SU-DHL-6 (cell line): ENCODE measurements around the gene UQCC5.
"Not testable (repeated sequence)": the region's sequence is repeated elsewhere in the genome, so short reads cannot be mapped to it uniquely, and the experiment has no call there.

ENCODE experiments used
- H2AFZ ChIP-seq: fragments of 200-600 bp; sonication (generic); 2 replicates; pipeline ENCODE4 v1.6.1; 2014; ENCODE audit warnings: low read depth, mild to moderate bottlenecking, moderate library complexity, mixed read lengths, antibody characterized with exemption, low read length; ENCODE audit not compliant: severe bottlenecking
- H3F3A ChIP-seq: fragments of 200-600 bp; shearing (Covaris generic); 2 replicates; pipeline ENCODE4 v1.6.0; 2016; ENCODE audit warnings: antibody characterized with exemption, mild to moderate bottlenecking; ENCODE audit not compliant: insufficient read depth
- H3K27ac ChIP-seq: fragments of 200-600 bp; sonication (generic); 2 replicates; pipeline ENCODE4 v1.5.1; 2016; ENCODE audit warnings: low read depth, mild to moderate bottlenecking, low read length, moderate library complexity, mixed read lengths
- H3K27me3 ChIP-seq: fragments of 200-600 bp; sonication (generic), shearing (Covaris generic); 2 replicates; pipeline ENCODE4 v1.6.0; 2014; ENCODE audit warnings: mild to moderate bottlenecking, low read length
- H3K36me3 ChIP-seq: fragments of 200-600 bp; sonication (generic); 2 replicates; pipeline ENCODE4 v1.6.1; 2014; ENCODE audit warnings: mild to moderate bottlenecking, low read length, mixed read lengths
- H3K4me2 ChIP-seq: fragments of 300-600, 200-600 bp; shearing (Covaris generic), sonication (generic); 2 replicates; pipeline ENCODE4 v1.6.0; 2014; ENCODE audit warnings: low read length, low read depth, mild to moderate bottlenecking; ENCODE audit not compliant: poor library complexity, severe bottlenecking
- H3K4me3 ChIP-seq: fragments of 200-600 bp; sonication (generic); 2 replicates; pipeline ENCODE4 v1.5.1; 2014; ENCODE audit warnings: antibody characterized with exemption, low read length, mild to moderate bottlenecking, mixed read lengths; ENCODE audit not compliant: insufficient read depth, poor library complexity, severe bottlenecking
- H3K79me2 ChIP-seq: fragments of 200-600 bp; sonication (generic); 2 replicates; pipeline ENCODE4 v1.6.1; 2014; ENCODE audit warnings: mild to moderate bottlenecking, low read length, moderate library complexity; ENCODE audit not compliant: insufficient read depth
- H3K9ac ChIP-seq: fragments of 200-600 bp; sonication (generic); 2 replicates; pipeline ENCODE4 v1.7.0; 2014; ENCODE audit warnings: mild to moderate bottlenecking, low read length
- H3K9me2 ChIP-seq: fragments of 200-600 bp; sonication (generic); replicated peaks from 2 replicates; pipeline ENCODE4 v1.6.1; 2014; ENCODE audit warnings: low read length; ENCODE audit not compliant: insufficient read depth
- H3K9me3 ChIP-seq: fragments of 200-600 bp; sonication (generic); 2 replicates; pipeline ENCODE4 v1.6.1; 2014; ENCODE audit warnings: low read length, mixed read lengths; ENCODE audit not compliant: insufficient read depth
- H4K20me1 ChIP-seq: fragments of 200-600 bp; sonication (generic); 2 replicates; pipeline ENCODE4 v1.6.1; 2014; ENCODE audit warnings: low read depth, mild to moderate bottlenecking, antibody characterized with exemption, low read length, moderate library complexity, mixed read lengths
- EZH2phosphoT487 ChIP-seq: fragments of 200-600 bp; sonication (generic), shearing (Covaris generic); conservative IDR thresholded peaks from 2 replicates; pipeline ENCODE4 v1.6.1; 2018; ENCODE audit warnings: mild to moderate bottlenecking, antibody characterized with exemption, low read length, moderate library complexity, mixed read lengths
- TF ChIP-seq, protein P1 (sequence below): fragments of 200-600 bp; sonication (generic); IDR thresholded peaks from one replicate; pipeline ENCODE4 v1.5.1; 2017; ENCODE audit warnings: antibody characterized with exemption, mild to moderate bottlenecking, low read length, moderate library complexity; ENCODE audit not compliant: insufficient read depth, poor library complexity, severe bottlenecking

UQCC5 gene

DNA sequence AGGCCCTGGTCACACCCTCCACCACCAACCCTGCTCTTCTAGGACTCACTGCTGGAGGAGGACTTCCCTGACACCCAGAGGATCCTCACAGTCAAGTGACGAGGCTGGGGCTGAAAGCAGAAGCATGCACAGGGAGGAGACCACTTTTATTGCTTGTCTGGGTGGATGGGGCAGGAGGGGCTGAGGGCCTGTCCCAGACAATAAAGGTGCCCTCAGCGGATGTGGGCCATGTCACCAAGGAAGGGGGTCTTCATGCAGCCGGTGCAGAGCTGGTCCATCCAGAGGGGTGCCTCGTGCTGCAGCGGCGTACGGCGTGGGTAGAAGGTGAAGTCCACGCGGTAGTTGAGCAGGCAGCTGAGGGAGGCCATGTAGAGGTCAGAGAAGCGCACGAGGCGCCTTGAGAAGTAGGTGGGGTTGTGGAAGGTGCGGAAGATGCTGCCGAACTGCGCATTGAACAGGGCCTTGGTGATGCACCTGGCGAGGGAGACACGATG is 12.1 kb upstream of the UQCC5 start:
- H3K9me3 ChIP-seq: no peaks in the 10 kb centered on the region
- H3K4me3 ChIP-seq: no peak overlapping the region
- H3K9ac ChIP-seq: no peak overlapping the region
- no peaks in the 10 kb centered on the region for H3K9me2 ChIP-seq
- no peak overlapping the region for H3K27ac ChIP-seq
- peaks cover 4% of the 10 kb centered on the region; the same call in 1 of the 2 replicates for H3K36me3 ChIP-seq
- no peaks in the 10 kb centered on the region for H3F3A ChIP-seq
- H3K27me3 ChIP-seq: no peaks in the 10 kb centered on the region
- H2AFZ ChIP-seq: no peak overlapping the region
- no peaks in the 10 kb centered on the region for H3K79me2 ChIP-seq
- no peaks in the 10 kb centered on the region for H4K20me1 ChIP-seq
- H3K4me2 ChIP-seq: no peak overlapping the region
- TF ChIP-seq, protein P1, sequence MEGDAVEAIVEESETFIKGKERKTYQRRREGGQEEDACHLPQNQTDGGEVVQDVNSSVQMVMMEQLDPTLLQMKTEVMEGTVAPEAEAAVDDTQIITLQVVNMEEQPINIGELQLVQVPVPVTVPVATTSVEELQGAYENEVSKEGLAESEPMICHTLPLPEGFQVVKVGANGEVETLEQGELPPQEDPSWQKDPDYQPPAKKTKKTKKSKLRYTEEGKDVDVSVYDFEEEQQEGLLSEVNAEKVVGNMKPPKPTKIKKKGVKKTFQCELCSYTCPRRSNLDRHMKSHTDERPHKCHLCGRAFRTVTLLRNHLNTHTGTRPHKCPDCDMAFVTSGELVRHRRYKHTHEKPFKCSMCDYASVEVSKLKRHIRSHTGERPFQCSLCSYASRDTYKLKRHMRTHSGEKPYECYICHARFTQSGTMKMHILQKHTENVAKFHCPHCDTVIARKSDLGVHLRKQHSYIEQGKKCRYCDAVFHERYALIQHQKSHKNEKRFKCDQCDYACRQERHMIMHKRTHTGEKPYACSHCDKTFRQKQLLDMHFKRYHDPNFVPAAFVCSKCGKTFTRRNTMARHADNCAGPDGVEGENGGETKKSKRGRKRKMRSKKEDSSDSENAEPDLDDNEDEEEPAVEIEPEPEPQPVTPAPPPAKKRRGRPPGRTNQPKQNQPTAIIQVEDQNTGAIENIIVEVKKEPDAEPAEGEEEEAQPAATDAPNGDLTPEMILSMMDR: no peak
- TF ChIP-seq EZH2phosphoT487: no peak

DNA sequence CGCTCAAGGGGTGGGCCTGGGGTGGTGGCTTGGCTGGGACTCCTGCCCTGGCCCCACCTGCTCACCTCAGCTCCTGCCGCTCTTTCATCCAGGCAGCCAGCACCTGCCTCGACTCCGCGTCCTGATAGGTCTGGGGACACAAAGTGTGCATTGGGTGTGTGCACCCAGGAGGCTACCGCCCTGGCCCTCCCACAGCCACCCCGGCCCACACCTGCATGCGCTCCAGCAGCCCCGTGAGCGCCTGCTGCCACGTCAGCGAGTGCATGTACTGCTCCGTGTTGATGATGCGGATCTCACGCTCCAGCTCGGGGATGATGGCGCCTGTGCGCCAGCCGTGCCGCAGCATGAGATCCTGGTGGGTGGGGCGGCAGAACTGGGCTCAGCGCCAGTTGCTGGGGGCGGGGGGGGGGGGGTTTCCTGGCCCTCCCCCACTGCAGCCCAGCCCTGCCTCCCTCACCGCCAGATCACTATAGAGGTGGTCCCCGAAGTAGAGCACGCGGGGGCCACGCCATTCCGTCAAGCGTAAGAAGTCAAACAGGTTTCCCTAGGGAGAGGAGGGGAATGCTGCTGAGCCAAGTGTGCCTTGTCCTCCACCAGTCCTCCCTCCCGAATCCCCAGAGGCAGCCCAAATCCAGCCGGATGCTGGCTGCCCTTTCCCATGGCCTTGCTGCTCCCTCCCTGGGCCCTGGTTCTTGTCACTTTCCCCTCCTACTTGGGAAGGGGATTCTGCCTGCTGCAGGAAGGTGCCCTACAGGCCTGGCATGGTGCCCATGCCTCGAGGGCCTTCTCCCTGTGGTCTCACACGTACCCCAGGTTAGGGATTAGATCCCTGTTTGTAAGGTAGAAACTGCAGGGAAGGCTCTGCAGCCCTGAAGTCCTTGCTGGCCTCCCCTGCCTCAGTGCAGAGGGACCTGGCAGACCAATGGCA is 11.4 kb upstream of the UQCC5 start:
- Histone ChIP-seq H3K36me3 (peaks cover 4% of the 10 kb centered on the region; the same call in 1 of the 2 replicates), H3K27ac (no peak overlapping the region), H3K79me2 (peaks cover 7% of the 10 kb centered on the region), H3K4me2 (no peak overlapping the region), H3K27me3 (no peaks in the 10 kb centered on the region), H3K4me3 (no peak overlapping the region), H2AFZ (no peak overlapping the region), H3K9me2 (no peaks in the 10 kb centered on the region), H3K9ac (no peak overlapping the region), H3F3A (no peaks in the 10 kb centered on the region), H4K20me1 (no peaks in the 10 kb centered on the region), H3K9me3 (no peaks in the 10 kb centered on the region)
- TF ChIP-seq EZH2phosphoT487: no peak
- TF ChIP-seq, protein P1: no peak

DNA sequence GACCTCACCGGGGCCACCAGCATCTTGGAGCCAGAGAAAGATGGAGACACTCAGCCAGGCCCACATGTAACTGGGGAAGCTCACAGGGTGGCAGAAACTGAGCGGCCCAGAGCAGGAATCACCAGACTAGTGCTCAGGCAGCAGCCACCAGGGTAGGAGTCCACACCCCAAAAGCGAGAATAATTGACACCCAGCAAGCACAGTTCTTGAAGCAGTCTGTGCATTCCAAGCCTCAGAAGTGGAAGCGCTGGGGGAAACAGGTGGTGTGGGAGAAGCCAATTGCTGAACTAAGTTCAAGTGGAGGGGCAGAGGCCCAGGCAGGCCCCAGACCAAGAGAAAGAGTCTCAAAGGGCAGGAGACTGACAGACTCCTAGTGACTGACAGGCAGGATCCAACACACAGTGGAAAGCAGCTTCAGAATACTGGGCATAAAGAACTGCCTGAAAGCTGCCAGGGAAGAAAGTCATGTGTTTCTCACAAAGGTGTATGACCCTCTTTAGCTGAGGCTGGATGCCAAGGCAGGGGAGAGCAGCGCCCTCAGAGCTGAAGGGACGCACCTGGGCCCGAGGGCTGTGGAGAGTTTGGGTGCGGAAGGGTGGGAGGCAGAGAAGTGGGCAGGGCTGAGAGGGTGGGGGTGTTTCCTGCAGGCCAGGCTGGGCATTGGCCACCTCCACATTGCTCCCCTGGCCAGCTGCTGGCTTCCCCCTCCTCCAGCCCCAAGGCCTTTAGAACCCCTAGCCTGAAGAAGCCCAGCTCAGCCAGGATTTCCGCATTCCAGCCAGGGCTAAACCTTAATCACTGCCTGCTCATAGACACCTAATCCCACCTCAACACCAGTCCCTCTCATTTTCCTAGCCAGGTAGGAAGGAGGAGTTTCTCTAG is 10.5 kb upstream of the UQCC5 start:
- no peak for TF ChIP-seq EZH2phosphoT487
- TF ChIP-seq, protein P1: no peak
- Histone ChIP-seq H3K9me2 (no peaks in the 10 kb centered on the region), H3K79me2 (peaks cover 16% of the 10 kb centered on the region), H3K27me3 (no peaks in the 10 kb centered on the region), H3K4me3 (no peak overlapping the region), H3K9ac (no peak overlapping the region), H3K27ac (no peak overlapping the region), H3F3A (no peaks in the 10 kb centered on the region), H4K20me1 (no peaks in the 10 kb centered on the region; the same call in 1 of the 2 replicates), H2AFZ (no peak overlapping the region), H3K9me3 (no peaks in the 10 kb centered on the region), H3K4me2 (no peak overlapping the region), H3K36me3 (peaks cover 4% of the 10 kb centered on the region; the same call in 1 of the 2 replicates)

DNA sequence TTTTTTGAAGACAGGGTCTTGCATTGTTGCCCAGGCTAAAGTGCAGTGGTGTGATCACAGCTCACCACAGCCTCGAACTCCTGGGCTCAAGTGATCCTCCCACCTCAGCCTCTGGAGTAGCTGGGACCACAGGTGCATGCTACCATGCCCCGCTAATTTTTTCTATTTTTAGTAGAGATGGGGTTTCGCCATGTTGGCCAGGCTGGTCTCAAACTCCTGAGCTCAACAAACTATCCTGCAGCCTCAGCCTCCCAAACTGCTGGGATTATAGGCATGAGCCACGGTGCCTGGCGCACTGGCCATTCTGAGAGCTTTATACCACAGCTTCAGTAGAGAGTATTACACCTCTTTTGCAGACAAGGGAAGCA is 9.8 kb upstream of the UQCC5 start:
- H3K27me3 ChIP-seq, H2AFZ ChIP-seq, H3K9ac ChIP-seq, H3K27ac ChIP-seq, H3K9me2 ChIP-seq, H3K4me3 ChIP-seq, H3K4me2 ChIP-seq, H3K9me3 ChIP-seq, H3K36me3 ChIP-seq, H4K20me1 ChIP-seq, H3F3A ChIP-seq: not testable (repeated sequence)
- peaks cover 23% of the 10 kb centered on the region for H3K79me2 ChIP-seq
